Panc1 (cell line): Measurements from ENCODE around the gene ZNF580. TPM values are rescaled to one million over a fixed set of nuclear protein-coding genes. Genes with fewer than 3 reads are reported as not detected.

Source experiments
- ATAC-seq: fragments of 200-7000 bp; cut with Tn5 transposase; 2 replicates; pipeline ENCODE4 v1.9.1; 2020; ENCODE audit warnings: mild to moderate bottlenecking, moderate library complexity
- BruUV-seq: library from RNA; stranded (reverse); fragments of 400-500 nt; replicated peaks from 2 replicates; lab custom pipeline; 2021; lab: Mats Ljungman, UMichigan
- CTCF ChIA-PET: fragments of 300-600 bp; sonication (Branson Sonifier 250); formaldehyde crosslinking; loops from one replicate; lab custom pipeline; 2022; ENCODE audit warnings: antibody characterized with exemption; lab: Charles Lee
- POLR2A ChIA-PET: fragments of 300-600 bp; sonication (Branson Sonifier 250); formaldehyde crosslinking; loops from one replicate; lab custom pipeline; 2022; ENCODE audit warnings: antibody characterized with exemption; lab: Charles Lee
- DNase-seq: peaks from one replicate; pipeline ENCODE4 v3.0.0-alpha.2; 2010; ENCODE audit warnings: low read depth, low spot score
- H3K27ac ChIP-seq: 2 replicates; pipeline ENCODE4 v1.5.1; 2011; ENCODE audit warnings: mild to moderate bottlenecking, low read length, inconsistent platforms
- H3K27me3 ChIP-seq: fragments of 200-500 bp; sonication (Bioruptor generic); 2 replicates; pipeline ENCODE4 v1.6.0; 2014; ENCODE audit warnings: low read length, inconsistent platforms; ENCODE audit not compliant: control insufficient read depth, insufficient read depth
- H3K36me3 ChIP-seq: fragments of 200-500 bp; sonication (Bioruptor generic); 2 replicates; pipeline ENCODE4 v1.5.1; 2014; ENCODE audit warnings: inconsistent platforms, mild to moderate bottlenecking, low read length, moderate library complexity; ENCODE audit not compliant: control insufficient read depth, insufficient read depth
- H3K4me1 ChIP-seq: 2 replicates; pipeline ENCODE4 v1.5.1; 2011; ENCODE audit warnings: inconsistent platforms, mild to moderate bottlenecking, low read length, moderate library complexity; ENCODE audit not compliant: control insufficient read depth, insufficient read depth
- H3K4me3 ChIP-seq, 2 experiments: 2 replicates each; pipeline ENCODE4 v1.5.1; 2011 to 2012; ENCODE audit warnings: low read depth in 2 of 2, low read length in 2 of 2, mild to moderate bottlenecking in 2 of 2, inconsistent platforms in 1 of 2, moderate library complexity in 1 of 2
- H3K9me3 ChIP-seq: fragments of 200-500 bp; sonication (Bioruptor generic); 2 replicates; pipeline ENCODE4 v1.5.1; 2014; ENCODE audit warnings: low read depth, mild to moderate bottlenecking, inconsistent platforms, low read length, moderate library complexity; ENCODE audit not compliant: control insufficient read depth, insufficient read depth
- CTCF ChIP-seq: fragments of 450-650 bp; IDR thresholded peaks from 2 replicates; pipeline ENCODE4 v1.5.1; 2017; ENCODE audit warnings: mild to moderate bottlenecking
- POLR2AphosphoS5 ChIP-seq: IDR thresholded peaks from 2 replicates; pipeline ENCODE4 v1.6.1; 2012; ENCODE audit warnings: mild to moderate bottlenecking, low read depth, low read length, moderate library complexity
- REST ChIP-seq, 2 experiments: IDR thresholded peaks; 2 replicates each; pipeline ENCODE4 v1.6.1; 2011 to 2012; ENCODE audit warnings: low read depth in 2 of 2, control low read depth in 1 of 2, low read length in 1 of 2, mild to moderate bottlenecking in 1 of 2, moderate library complexity in 1 of 2; ENCODE audit not compliant: insufficient read depth in 1 of 2
- SIN3A ChIP-seq: IDR thresholded peaks from 2 replicates; pipeline ENCODE4 v1.6.1; 2012; ENCODE audit warnings: low read depth, mild to moderate bottlenecking, low read length, moderate library complexity, borderline replicate concordance; ENCODE audit not compliant: insufficient read depth
- TCF7L2 ChIP-seq: IDR thresholded peaks from 2 replicates; pipeline ENCODE4 v1.6.1; 2011; ENCODE audit warnings: mild to moderate bottlenecking, low read depth, low read length, inconsistent platforms
- in situ Hi-C: cut with HindIII; loops from 2 replicates; pipeline ENCODE4 v1.10.0; 2016; ENCODE audit warnings: low sequenced_read_pairs, low pct_unique_long_range_greater_than_20kb
- intact Hi-C: fragments of 100-400 bp; cut with micrococcal nuclease; formaldehyde crosslinking; loops from one replicate; pipeline ENCODE4 v1.10.0; 2022; ENCODE audit not compliant: unreplicated experiment
- total RNA-seq: library from RNA; stranded (reverse); gene quantifications from one replicate; pipeline ENCODE4 v1.2.1, GENCODE V29; 2021; ENCODE audit not compliant: unreplicated experiment

Gene ZNF580
- total RNA-seq, 1 experiment from 2014 or later, result 58.0 TPM

GRCh38 chr19:55666343-55667005 is 25.7 kb downstream of the ZNF580 start:
- Histone ChIP-seq H3K4me1 (peaks cover 55% of the 10 kb centered on the region), H3K27ac (peak overlapping the region; percentile 55), H3K36me3 (peaks cover 43% of the 10 kb centered on the region), H3K9me3 (no peaks in the 10 kb centered on the region), H3K4me3 (no peak overlapping the region), H3K27me3 (no peaks in the 10 kb centered on the region)
- TF ChIP-seq TCF7L2 (no peak), CTCF (no peak), POLR2AphosphoS5 (no peak; the same call in 1 of the 2 replicates), SIN3A (no peak), REST (IDR thresholded peaks at IDR 0.05; ENCODE audit: insufficient read depth in 1 of 2, low read depth in 2 of 2, low read length in 1 of 2) (no peak)
- POLR2A ChIA-PET, result no interaction called here
- BruUV-seq, result TSS peak; percentile 4
- ATAC-seq (no peak), DNase-seq (no peak)
- intact Hi-C loops, result no loop called here
- in situ Hi-C loops, result no loop called here
- CTCF ChIA-PET, result no interaction called here

- Histone ChIP-seq H3K27ac (peak overlapping the region; percentile 55), H3K36me3 (peaks cover 39% of the 10 kb centered on the region), H3K4me1 (peaks cover 60% of the 10 kb centered on the region), H3K27me3 (no peaks in the 10 kb centered on the region), H3K9me3 (no peaks in the 10 kb centered on the region), H3K4me3 (no peak overlapping the region)
- in situ Hi-C loops (no loop called here), intact Hi-C loops (no loop called here)
- DNase-seq (no peak), ATAC-seq (no peak)
- POLR2A ChIA-PET, result interaction anchor here (0.6 to 0.8 kb wide), 2 partner anchors 10 to 13 kb away, joined by 4 read pairs; no protein-coding TSS in a partner anchor
- CTCF ChIA-PET, result interaction anchor here (0.7 kb wide), 2 partner anchors 10 to 34 kb away, joined by 4 to 5 read pairs; no protein-coding TSS in a partner anchor
- TF ChIP-seq TCF7L2, result no peak
- TF ChIP-seq SIN3A, result no peak
- TF ChIP-seq REST (IDR thresholded peaks at IDR 0.05; ENCODE audit: insufficient read depth in 1 of 2, low read depth in 2 of 2, low read length in 1 of 2), result no peak
- no peak for TF ChIP-seq CTCF
- no peak; the same call in 1 of the 2 replicates for TF ChIP-seq POLR2AphosphoS5
- no TSS peak for BruUV-seq
Observed at GRCh38 chr19:55667006-55667381, 26.2 kb downstream of the ZNF580 start.
